Tibial nerve (tissue), 4 donors: ENCODE data around the gene PPFIBP2. TPM values are rescaled to one million over a fixed set of nuclear protein-coding genes. Genes with fewer than 3 reads are reported as not detected.
A peak's percentile ranks its signal among the peaks of the same experiment; 100 is the strongest.

Experiments
- DNase-seq, 2 donors: peaks; one replicate each; pipeline ENCODE4 v3.0.0-alpha.2; 2019; ENCODE audit warnings: low spot score in 2 of 2
- H3K27ac ChIP-seq, 4 donors: fragments of 200-600 bp; sonication (generic) in 3 of 4; one replicate each; pipeline ENCODE4 v1.5.1; 2017 to 2019; ENCODE audit warnings: mild to moderate bottlenecking in 1 of 4
- H3K27me3 ChIP-seq, 2 donors: fragments of 200-600 bp; sonication (generic) in 1 of 2; one replicate each; pipeline versions ENCODE4 v1.5.1 to v1.6.0; 2017 to 2019
- H3K36me3 ChIP-seq, 3 donors: fragments of 200-600 bp; sonication (generic); one replicate each; pipeline ENCODE4 v1.5.1; 2018 to 2019
- H3K4me1 ChIP-seq, 4 donors: fragments of 200-600 bp; sonication (generic) in 3 of 4; one replicate each; pipeline ENCODE4 v1.5.1; 2017 to 2019
- H3K4me3 ChIP-seq, 4 donors: fragments of 200-600 bp; sonication (generic) in 3 of 4; one replicate each; pipeline ENCODE4 v1.5.1; 2017 to 2019; ENCODE audit warnings: mild to moderate bottlenecking in 1 of 4, moderate library complexity in 1 of 4
- H3K9me3 ChIP-seq, 4 donors: fragments of 200-600 bp; sonication (generic) in 3 of 4; one replicate each; pipeline ENCODE4 v1.5.1; 2017 to 2019
- CTCF ChIP-seq, 5 experiments: fragments of 200-600 bp in 3 of 5; fragments of 450-650 bp in 2 of 5; sonication (generic) in 3 of 5; IDR thresholded peaks; one replicate each; pipeline ENCODE4 v1.5.1; 2016 to 2019; ENCODE audit warnings: antibody characterized with exemption in 5 of 5, mild to moderate bottlenecking in 3 of 5, moderate library complexity in 2 of 5
- EP300 ChIP-seq, 2 donors: sonication (generic); formaldehyde crosslinking; IDR thresholded peaks; one replicate each; pipeline ENCODE4 v1.6.1; 2017; ENCODE audit warnings: antibody characterized with exemption in 2 of 2, mild to moderate bottlenecking in 1 of 2
- POLR2A ChIP-seq, 2 donors: fragments of 450-650 bp; IDR thresholded peaks; one replicate each; pipeline ENCODE4 v1.6.1; 2017; ENCODE audit warnings: antibody characterized with exemption in 2 of 2, mild to moderate bottlenecking in 2 of 2, moderate library complexity in 2 of 2
- WGBS, 2 donors: methylation state at CpG; one replicate each; pipeline ENCODE4 v1.1.5; 2018; 5-methylcytosine and 5-hydroxymethylcytosine counted together
- total RNA-seq, 4 donors: library from RNA; depleted of rRNA; stranded (reverse); fragments of >200 nt; gene quantifications; one replicate each; pipeline ENCODE4 v1.1.0, GENCODE V29; 2016

Gene PPFIBP2
- total RNA-seq, 4 donors from 2014 or later, result 19.8 to 110 (median 29.2) TPM

GRCh38 chr11:7611411-7611810 lies 97.6 kb downstream of the PPFIBP2 start:
- WGBS, 2 donors, result 93 to 96% methylated on average over 1 of the region's 1 CpG
- no peak overlapping the region for H3K4me3 ChIP-seq

DNA sequence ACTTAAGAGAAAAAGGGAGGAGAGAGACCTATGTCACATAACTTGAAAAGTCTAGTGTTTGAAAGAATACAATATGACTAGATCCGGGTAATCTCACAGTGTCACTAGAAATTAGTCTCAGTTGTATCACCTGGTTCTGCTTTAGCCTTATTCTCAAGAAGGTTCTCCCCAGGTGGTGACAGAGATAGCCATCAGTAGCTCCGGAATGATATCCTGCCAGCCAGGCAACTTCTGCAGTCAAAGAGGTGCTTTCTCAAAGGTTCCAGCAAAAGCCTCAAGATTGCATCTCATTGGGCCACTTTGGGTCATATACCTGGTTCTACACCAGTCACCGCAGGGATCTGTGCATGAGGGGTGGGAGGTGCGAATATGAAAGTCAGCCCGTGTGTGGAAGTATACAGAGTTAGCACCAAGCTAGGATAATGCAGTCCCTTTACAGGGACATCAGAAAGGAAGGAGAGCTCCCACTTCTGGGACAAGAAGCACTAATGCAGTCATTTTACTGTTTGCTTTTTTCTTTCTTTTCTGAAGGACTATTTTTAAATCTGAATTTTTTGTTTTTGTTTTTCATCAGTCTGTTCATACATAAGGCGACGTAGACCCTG lies 98.4 kb downstream of the PPFIBP2 start:
- WGBS, 2 donors, result 70 to 73% methylated on average over 7 of the region's 7 CpGs
- TF ChIP-seq POLR2A (IDR thresholded peaks at IDR 0.05) (no peak), CTCF (IDR thresholded peaks at IDR 0.05) (no peak), EP300 (IDR thresholded peaks at IDR 0.05) (no peak)
- peaks cover 0 to 41% (median 0%) of the 10 kb centered on the region in 3 donors for H3K36me3 ChIP-seq
- H3K27ac ChIP-seq, result peak overlapping the region in 1 of 4 donors; percentile 18
- DNase-seq, result no peak
- peaks cover 0 to 5% (median 0%) of the 10 kb centered on the region in 4 donors for H3K4me1 ChIP-seq
- H3K9me3 ChIP-seq, result no peaks in the 10 kb centered on the region
- H3K4me3 ChIP-seq, result no peak overlapping the region
- no peaks in the 10 kb centered on the region for H3K27me3 ChIP-seq

More at GRCh38 chr11:7611411-7611810, 97.6 kb downstream of the PPFIBP2 start:
- Histone ChIP-seq H3K36me3 (peaks cover 0 to 34% (median 0%) of the 10 kb centered on the region in 3 donors), H3K4me1 (peaks cover 0 to 5% (median 0%) of the 10 kb centered on the region in 4 donors), H3K9me3 (no peaks in the 10 kb centered on the region), H3K27me3 (no peaks in the 10 kb centered on the region), H3K27ac (peak overlapping the region in 1 of 4 donors; percentile 23)
- no peak for DNase-seq
- TF ChIP-seq POLR2A (IDR thresholded peaks at IDR 0.05), result no peak
- no peak for TF ChIP-seq EP300 (IDR thresholded peaks at IDR 0.05)
- no peak for TF ChIP-seq CTCF (IDR thresholded peaks at IDR 0.05)

DNA sequence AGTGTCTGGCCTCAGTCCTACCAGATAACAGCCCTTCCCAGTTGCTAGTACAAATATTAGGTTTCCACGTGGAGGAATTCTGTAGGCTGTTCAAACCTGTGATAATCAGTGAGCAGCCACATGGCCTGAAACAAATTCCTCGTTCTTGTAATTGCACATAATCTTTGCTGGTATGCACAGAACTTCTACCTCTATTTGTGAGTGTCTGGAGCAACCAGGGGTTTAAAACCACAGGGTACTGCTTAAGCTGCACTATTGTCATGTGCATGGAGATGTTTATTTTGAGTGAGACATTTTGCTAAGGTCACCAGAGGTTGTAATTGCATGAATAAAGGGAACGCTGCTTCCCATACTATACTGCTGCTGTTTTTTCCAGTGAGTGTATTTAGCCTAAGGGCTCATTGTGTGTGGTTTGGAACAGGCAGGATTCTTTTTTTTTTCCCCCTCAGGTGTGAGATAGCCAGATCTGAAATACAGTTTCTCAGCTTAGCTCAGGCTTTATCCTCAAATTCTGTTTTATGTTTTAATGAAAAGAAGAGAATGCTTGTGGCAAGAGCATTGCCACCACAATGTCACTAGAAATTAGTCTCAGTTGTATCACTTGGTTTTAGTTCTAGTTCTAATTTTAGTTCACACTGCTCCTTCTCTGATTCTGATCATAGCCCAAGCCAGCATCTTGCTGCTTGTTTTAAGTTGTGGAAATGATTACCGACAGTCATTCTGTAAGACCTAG lies 99.0 kb downstream of the PPFIBP2 start:
- Histone ChIP-seq H3K9me3 (no peaks in the 10 kb centered on the region), H3K4me3 (no peak overlapping the region), H3K27ac (peak overlapping the region in 1 of 4 donors; percentile 18), H3K4me1 (peaks cover 0 to 5% (median 0%) of the 10 kb centered on the region in 4 donors), H3K36me3 (peaks cover 0 to 46% (median 0%) of the 10 kb centered on the region in 3 donors), H3K27me3 (no peaks in the 10 kb centered on the region)
- 46 to 49% methylated on average over 4 of the region's 4 CpGs for WGBS, 2 donors
- no peak for TF ChIP-seq POLR2A (IDR thresholded peaks at IDR 0.05)
- TF ChIP-seq EP300 (IDR thresholded peaks at IDR 0.05), result no peak
- TF ChIP-seq CTCF (IDR thresholded peaks at IDR 0.05), result no peak
- DNase-seq, result no peak

DNA sequence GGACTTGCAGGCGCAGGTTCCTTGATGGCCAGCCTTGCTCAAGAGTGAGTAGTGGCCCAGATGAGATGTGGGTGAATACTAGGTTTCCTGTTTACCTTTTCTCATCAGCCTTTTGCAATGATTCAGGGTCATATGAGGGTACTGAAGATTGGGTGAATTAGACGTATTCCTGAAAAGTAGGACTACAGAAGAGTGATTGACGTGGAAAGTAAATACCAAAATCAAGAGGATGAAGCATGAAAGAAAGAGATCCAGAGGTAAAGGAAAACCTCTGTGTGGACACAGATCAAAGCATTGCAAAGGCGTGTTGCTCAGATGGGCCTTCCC lies 99.6 kb downstream of the PPFIBP2 start:
- Histone ChIP-seq H3K36me3 (peaks cover 0 to 52% (median 0%) of the 10 kb centered on the region in 3 donors), H3K27ac (no peak overlapping the region), H3K4me3 (no peak overlapping the region), H3K9me3 (no peaks in the 10 kb centered on the region), H3K4me1 (peaks cover 0 to 5% (median 0%) of the 10 kb centered on the region in 4 donors), H3K27me3 (no peaks in the 10 kb centered on the region)
- TF ChIP-seq POLR2A (IDR thresholded peaks at IDR 0.05) (no peak), CTCF (IDR thresholded peaks at IDR 0.05) (no peak), EP300 (IDR thresholded peaks at IDR 0.05) (no peak)
- 93 to 97% methylated on average over 4 of the region's 4 CpGs for WGBS, 2 donors
- no peak for DNase-seq

DNA sequence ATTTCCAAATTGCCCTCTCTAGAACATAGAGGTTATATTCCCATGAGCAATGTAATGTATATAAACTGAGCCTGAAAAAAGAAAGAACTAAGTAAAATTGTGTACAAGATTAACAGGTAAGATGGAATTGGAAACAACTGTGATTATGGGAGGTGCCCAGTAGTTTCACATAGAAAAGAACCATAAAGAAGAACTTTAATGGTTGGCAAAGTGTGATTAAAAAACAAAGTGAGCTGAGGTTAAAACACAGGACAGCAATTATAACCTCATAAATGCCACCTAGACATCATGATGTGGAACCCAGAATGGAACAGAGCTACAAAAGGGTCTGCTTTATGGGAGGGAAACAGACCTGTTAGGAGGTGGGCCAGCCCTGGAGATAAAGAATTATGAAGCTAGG lies 100.9 kb downstream of the PPFIBP2 start:
- DNase-seq, result no peak
- Histone ChIP-seq H3K4me1 (peaks cover 0 to 5% (median 0%) of the 10 kb centered on the region in 4 donors), H3K27ac (no peak overlapping the region), H3K4me3 (no peak overlapping the region), H3K27me3 (no peaks in the 10 kb centered on the region), H3K36me3 (peaks cover 0 to 54% (median 0%) of the 10 kb centered on the region in 3 donors), H3K9me3 (no peaks in the 10 kb centered on the region)
- no peak for TF ChIP-seq EP300 (IDR thresholded peaks at IDR 0.05)
- TF ChIP-seq CTCF (IDR thresholded peaks at IDR 0.05), result no peak
- TF ChIP-seq POLR2A (IDR thresholded peaks at IDR 0.05), result no peak
